Liver (tissue), 9 donors: ENCODE data around the gene PPFIBP1. TPM values are rescaled to one million over a fixed set of nuclear protein-coding genes. Genes with fewer than 3 reads are reported as not detected.

Experiments
- DNase-seq: peaks from one replicate; pipeline ENCODE4 v3.0.0-alpha.2; 2017; ENCODE audit warnings: low spot score
- H3K27ac ChIP-seq, 2 donors: one replicate each; pipeline ENCODE4 v1.7.0; 2013; ENCODE audit warnings: inconsistent platforms in 2 of 2, low read length in 2 of 2, control low read depth in 1 of 2, low read depth in 1 of 2, mild to moderate bottlenecking in 1 of 2
- H3K27me3 ChIP-seq, 4 donors: one replicate each; pipeline versions ENCODE4 v1.6.1 to v1.7.0; 2013; ENCODE audit warnings: low read length in 3 of 4, inconsistent platforms in 1 of 4, mild to moderate bottlenecking in 1 of 4, moderate library complexity in 1 of 4; ENCODE audit not compliant: control insufficient read depth in 4 of 4, insufficient read depth in 4 of 4
- H3K36me3 ChIP-seq, 4 donors: one replicate each; pipeline versions ENCODE4 v1.6.1 to v1.7.0; 2013; ENCODE audit warnings: low read length in 3 of 4, mild to moderate bottlenecking in 3 of 4, low read depth in 1 of 4, moderate library complexity in 1 of 4; ENCODE audit not compliant: control insufficient read depth in 4 of 4, insufficient read depth in 3 of 4
- H3K4me1 ChIP-seq, 4 donors: one replicate each; pipeline versions ENCODE4 v1.6.1 to v1.7.0; 2013; ENCODE audit warnings: low read length in 3 of 4, mild to moderate bottlenecking in 3 of 4, moderate library complexity in 1 of 4; ENCODE audit not compliant: control insufficient read depth in 4 of 4, insufficient read depth in 4 of 4
- H3K4me3 ChIP-seq, 3 donors: one replicate each; pipeline versions ENCODE4 v1.6.1 to v1.7.0; 2013; ENCODE audit warnings: low read length in 3 of 3, control low read depth in 1 of 3, low read depth in 1 of 3, mild to moderate bottlenecking in 1 of 3
- H3K9ac ChIP-seq, 2 donors: one replicate each; pipeline ENCODE4 v1.7.0; 2013; ENCODE audit warnings: low read length in 2 of 2, mild to moderate bottlenecking in 2 of 2, moderate library complexity in 2 of 2, control low read depth in 1 of 2, low read depth in 1 of 2
- H3K9me3 ChIP-seq, 4 donors: one replicate each; pipeline versions ENCODE4 v1.6.1 to v1.7.0; 2013; ENCODE audit warnings: low read length in 3 of 4; ENCODE audit not compliant: control insufficient read depth in 4 of 4
- ATF3 ChIP-seq: IDR thresholded peaks from 2 replicates; pipeline ENCODE4 v1.6.1; 2016; ENCODE audit warnings: antibody characterized with exemption
- CTCF ChIP-seq: fragments of 150-350 bp; IDR thresholded peaks from 2 replicates; pipeline ENCODE4 v1.5.1; 2017; ENCODE audit warnings: improper control_type of control experiment, low read depth, low read length; ENCODE audit not compliant: missing input control
- EGR1 ChIP-seq, 2 donors: IDR thresholded peaks; 2 replicates each; pipeline ENCODE4 v1.6.1; 2016 to 2018; ENCODE audit warnings: antibody characterized with exemption in 2 of 2, low read depth in 2 of 2
- FOXA1 ChIP-seq: IDR thresholded peaks from 2 replicates; pipeline ENCODE4 v1.6.1; 2016; ENCODE audit warnings: antibody characterized with exemption
- FOXA2 ChIP-seq: IDR thresholded peaks from 2 replicates; pipeline ENCODE4 v1.6.1; 2016; ENCODE audit warnings: antibody characterized with exemption
- GABPA ChIP-seq, 2 donors: IDR thresholded peaks in 1 of 2; conservative IDR thresholded peaks in 1 of 2; 2 replicates each; pipeline ENCODE4 v1.6.1; 2016; ENCODE audit warnings: antibody characterized with exemption in 2 of 2, mild to moderate bottlenecking in 1 of 2, moderate library complexity in 1 of 2
- HNF4A ChIP-seq, 2 donors: conservative IDR thresholded peaks; 2 replicates each; pipeline ENCODE4 v1.6.1; 2016; ENCODE audit warnings: antibody characterized with exemption in 2 of 2, mild to moderate bottlenecking in 2 of 2
- HNF4G ChIP-seq: IDR thresholded peaks from 2 replicates; pipeline ENCODE4 v1.6.1; 2016; ENCODE audit warnings: antibody characterized with exemption
- JUND ChIP-seq, 2 donors: IDR thresholded peaks; 2 replicates each; pipeline ENCODE4 v1.6.1; 2016; ENCODE audit warnings: antibody characterized with exemption in 2 of 2
- MAX ChIP-seq: IDR thresholded peaks from 2 replicates; pipeline ENCODE4 v1.6.1; 2016; ENCODE audit warnings: antibody characterized with exemption
- NR2F2 ChIP-seq: IDR thresholded peaks from 2 replicates; pipeline ENCODE4 v1.6.1; 2016; ENCODE audit warnings: antibody characterized with exemption
- RAD21 ChIP-seq, 2 donors: IDR thresholded peaks; 2 replicates each; pipeline ENCODE4 v1.6.1; 2016; ENCODE audit warnings: antibody characterized with exemption in 2 of 2, mild to moderate bottlenecking in 2 of 2
- REST ChIP-seq: IDR thresholded peaks from 2 replicates; pipeline ENCODE4 v1.6.1; 2016; ENCODE audit warnings: antibody characterized with exemption, mild to moderate bottlenecking
- RXRA ChIP-seq, 2 donors: IDR thresholded peaks; 2 replicates each; pipeline ENCODE4 v1.6.1; 2017 to 2018; ENCODE audit warnings: antibody characterized with exemption in 2 of 2, mild to moderate bottlenecking in 1 of 2
- SP1 ChIP-seq: IDR thresholded peaks from 2 replicates; pipeline ENCODE4 v1.6.1; 2018; ENCODE audit warnings: antibody characterized with exemption, mild to moderate bottlenecking
- TAF1 ChIP-seq: conservative IDR thresholded peaks from 2 replicates; pipeline ENCODE4 v1.6.1; 2016; ENCODE audit warnings: antibody characterized with exemption, mild to moderate bottlenecking
- YY1 ChIP-seq: IDR thresholded peaks from 2 replicates; pipeline ENCODE4 v1.6.1; 2016; ENCODE audit warnings: antibody characterized with exemption, mild to moderate bottlenecking
- ZBTB33 ChIP-seq: IDR thresholded peaks from 2 replicates; pipeline ENCODE4 v1.6.1; 2016; ENCODE audit warnings: antibody characterized with exemption
- WGBS: extraction: QIAGEN DNeasy Blood & Tissue Kit; methylation state at CpG from one replicate; pipeline ENCODE4 v1.1.7; 2013; 5-methylcytosine and 5-hydroxymethylcytosine counted together
- polyA plus RNA-seq, 2 donors: library from polyadenylated mRNA; stranded (reverse) in 1 of 2; unstranded in 1 of 2; fragments of 200-250 nt in 1 of 2; fragments of >200 nt in 1 of 2; fragmentation: Nextera tagmentation in 1 of 2; extraction: Ambion mirVana in 1 of 2; gene quantifications; one replicate each; pipeline versions ENCODE4 v1.2.1 to v1.2.3, GENCODE V29; 2013 to 2015
- total RNA-seq, 2 donors: library from RNA; depleted of rRNA; stranded (reverse); fragments of >200 nt; gene quantifications; one replicate each; pipeline ENCODE4 v1.2.3, GENCODE V29; 2014
- donor health status: healthy.
- donor health status: healthy.
- donor health status: healthy.
- donor health status: healthy.
- donor health status: healthy.

PPFIBP1 gene
- total and polyA plus RNA-seq, 4 donors = 10.5 to 65.8 (median 17.4) TPM

- H3K27ac ChIP-seq = no peak overlapping the region
- DNase-seq = no peak
- 69% methylated on average over 7 of the region's 7 CpGs for WGBS
- no peak overlapping the region for H3K4me3 ChIP-seq
- no peaks in the 10 kb centered on the region for H3K9me3 ChIP-seq
- no peak for TF ChIP-seq JUND (IDR thresholded peaks at IDR 0.05)
- no peak for TF ChIP-seq HNF4G
- TF ChIP-seq HNF4A (conservative IDR thresholded peaks at IDR 0.05) = no peak
- TF ChIP-seq EGR1 (IDR thresholded peaks at IDR 0.05; ENCODE audit: low read depth in 2 of 2) = no peak
- no peak for TF ChIP-seq MAX
- no peak for TF ChIP-seq FOXA2
- no peak for TF ChIP-seq TAF1
- TF ChIP-seq SP1 = no peak
- TF ChIP-seq NR2F2 = no peak
- no peak for TF ChIP-seq CTCF
- TF ChIP-seq GABPA (IDR thresholded peaks at IDR 0.05 in 1 of 2, conservative IDR thresholded peaks at IDR 0.05 in 1 of 2) = no peak
- TF ChIP-seq REST = no peak
- TF ChIP-seq YY1 = no peak
- no peak for TF ChIP-seq RXRA (IDR thresholded peaks at IDR 0.05)
- TF ChIP-seq RAD21 (IDR thresholded peaks at IDR 0.05) = no peak
- TF ChIP-seq ATF3 = no peak
- TF ChIP-seq ZBTB33 = no peak
- no peak for TF ChIP-seq FOXA1
- no peak overlapping the region for H3K9ac ChIP-seq
- H3K27me3 ChIP-seq = no peaks in the 10 kb centered on the region
- peaks cover 0 to 28% (median 4%) of the 10 kb centered on the region in 4 donors for H3K4me1 ChIP-seq
- no peaks in the 10 kb centered on the region for H3K36me3 ChIP-seq
Observed at GRCh38 chr12:27530157-27530922, 6.3 kb downstream of the PPFIBP1 start.
